A673 (cell line): ENCODE data around the gene SND1.

ENCODE experiments used
- EZH2 ChIP-seq: fragments of 200-600 bp; sonication (generic); IDR thresholded peaks from 2 replicates; pipeline ENCODE4 v1.6.1; 2017; ENCODE audit warnings: borderline replicate concordance, low read depth, mild to moderate bottlenecking, mixed read lengths, antibody characterized with exemption, low read length; ENCODE audit not compliant: poor library complexity, severe bottlenecking
- TF ChIP-seq, protein P1 (sequence below): fragments of 300-800, 200-600 bp; sonication (generic); conservative IDR thresholded peaks from 2 replicates; pipeline ENCODE4 v1.5.1; 2017; ENCODE audit warnings: low read depth, mild to moderate bottlenecking, antibody characterized with exemption, low read length, moderate library complexity, mixed read lengths

DNA sequence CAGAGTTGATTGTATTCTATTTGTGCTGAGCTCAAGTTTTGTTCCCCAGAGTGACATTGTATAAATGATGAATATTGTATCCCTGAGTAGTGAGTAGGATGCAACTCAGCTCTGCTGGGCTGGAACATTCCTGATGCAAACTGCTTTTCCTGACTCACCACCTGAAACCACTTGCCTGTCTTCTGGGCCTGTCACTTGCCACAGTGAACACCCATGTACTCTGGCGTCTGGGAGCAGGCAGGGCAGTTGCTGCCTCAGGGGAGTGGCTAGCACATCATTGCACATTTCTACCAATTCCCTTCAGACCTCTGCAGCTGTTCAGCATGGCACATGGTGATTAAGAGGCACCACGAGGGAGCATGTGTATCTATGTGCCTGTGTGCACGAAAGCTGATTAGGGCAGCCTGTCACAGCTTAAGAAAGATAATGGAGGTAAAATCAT is 157.3 kb downstream of the SND1 start:
- TF ChIP-seq, protein P1, sequence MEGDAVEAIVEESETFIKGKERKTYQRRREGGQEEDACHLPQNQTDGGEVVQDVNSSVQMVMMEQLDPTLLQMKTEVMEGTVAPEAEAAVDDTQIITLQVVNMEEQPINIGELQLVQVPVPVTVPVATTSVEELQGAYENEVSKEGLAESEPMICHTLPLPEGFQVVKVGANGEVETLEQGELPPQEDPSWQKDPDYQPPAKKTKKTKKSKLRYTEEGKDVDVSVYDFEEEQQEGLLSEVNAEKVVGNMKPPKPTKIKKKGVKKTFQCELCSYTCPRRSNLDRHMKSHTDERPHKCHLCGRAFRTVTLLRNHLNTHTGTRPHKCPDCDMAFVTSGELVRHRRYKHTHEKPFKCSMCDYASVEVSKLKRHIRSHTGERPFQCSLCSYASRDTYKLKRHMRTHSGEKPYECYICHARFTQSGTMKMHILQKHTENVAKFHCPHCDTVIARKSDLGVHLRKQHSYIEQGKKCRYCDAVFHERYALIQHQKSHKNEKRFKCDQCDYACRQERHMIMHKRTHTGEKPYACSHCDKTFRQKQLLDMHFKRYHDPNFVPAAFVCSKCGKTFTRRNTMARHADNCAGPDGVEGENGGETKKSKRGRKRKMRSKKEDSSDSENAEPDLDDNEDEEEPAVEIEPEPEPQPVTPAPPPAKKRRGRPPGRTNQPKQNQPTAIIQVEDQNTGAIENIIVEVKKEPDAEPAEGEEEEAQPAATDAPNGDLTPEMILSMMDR, result no peak
- TF ChIP-seq EZH2, result no peak
